ENCODE data around the gene NAB2.

Gene NAB2

DNA sequence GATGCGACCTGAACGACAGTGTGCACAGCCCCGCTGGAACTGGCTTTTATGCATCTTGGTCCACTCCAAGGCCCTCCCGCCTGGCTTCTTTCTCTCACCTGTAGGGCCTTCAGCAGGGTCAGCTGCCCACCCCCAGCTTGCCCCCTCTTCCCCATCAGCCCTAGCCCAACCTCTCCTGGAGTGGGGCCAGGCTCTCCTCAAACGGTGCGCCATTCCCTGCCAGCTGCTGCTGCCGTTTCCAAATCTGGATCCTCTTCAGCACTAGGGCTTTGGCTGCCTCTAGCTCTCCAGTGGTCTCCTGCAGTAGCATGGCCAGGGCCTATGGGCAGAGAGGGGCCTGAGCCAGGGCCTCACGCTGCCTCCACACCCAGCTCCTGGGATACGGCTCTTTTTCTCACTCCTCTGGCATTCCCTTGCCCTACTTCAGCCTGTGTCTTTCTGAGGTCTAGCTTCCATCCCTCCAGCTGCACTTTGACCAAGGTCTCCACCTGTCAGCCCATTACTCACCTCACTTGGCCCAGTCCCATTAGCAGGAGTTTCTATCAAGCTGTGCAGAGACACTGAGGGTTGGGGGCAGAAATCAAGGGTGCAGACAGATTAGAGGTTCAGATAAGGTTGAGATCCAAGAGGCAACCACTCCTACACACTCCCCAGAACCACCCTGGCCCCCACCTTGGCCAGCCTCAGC, 17.3 kb downstream of the NAB2 start:
- 93% methylated on average over 9 of the region's 9 CpGs for WGBS
- H3K4me1 ChIP-seq (ENCODE audit: insufficient read depth, low read length): peaks cover 11% of the 10 kb centered on the region
- no peaks in the 10 kb centered on the region for H3K27me3 ChIP-seq (ENCODE audit: insufficient read depth, low read length)
- H3K9ac ChIP-seq (ENCODE audit: low read depth, low read length): no peak overlapping the region
- no peak overlapping the region for H3K27ac ChIP-seq (ENCODE audit: low read depth, low read length)
- peaks cover 37% of the 10 kb centered on the region for H3K36me3 ChIP-seq (ENCODE audit: insufficient read depth, low read length)
- no peaks in the 10 kb centered on the region for H3K9me3 ChIP-seq (ENCODE audit: insufficient read depth, low read depth, low read length)
- no peak overlapping the region for H3K4me3 ChIP-seq (ENCODE audit: low read length)

DNA sequence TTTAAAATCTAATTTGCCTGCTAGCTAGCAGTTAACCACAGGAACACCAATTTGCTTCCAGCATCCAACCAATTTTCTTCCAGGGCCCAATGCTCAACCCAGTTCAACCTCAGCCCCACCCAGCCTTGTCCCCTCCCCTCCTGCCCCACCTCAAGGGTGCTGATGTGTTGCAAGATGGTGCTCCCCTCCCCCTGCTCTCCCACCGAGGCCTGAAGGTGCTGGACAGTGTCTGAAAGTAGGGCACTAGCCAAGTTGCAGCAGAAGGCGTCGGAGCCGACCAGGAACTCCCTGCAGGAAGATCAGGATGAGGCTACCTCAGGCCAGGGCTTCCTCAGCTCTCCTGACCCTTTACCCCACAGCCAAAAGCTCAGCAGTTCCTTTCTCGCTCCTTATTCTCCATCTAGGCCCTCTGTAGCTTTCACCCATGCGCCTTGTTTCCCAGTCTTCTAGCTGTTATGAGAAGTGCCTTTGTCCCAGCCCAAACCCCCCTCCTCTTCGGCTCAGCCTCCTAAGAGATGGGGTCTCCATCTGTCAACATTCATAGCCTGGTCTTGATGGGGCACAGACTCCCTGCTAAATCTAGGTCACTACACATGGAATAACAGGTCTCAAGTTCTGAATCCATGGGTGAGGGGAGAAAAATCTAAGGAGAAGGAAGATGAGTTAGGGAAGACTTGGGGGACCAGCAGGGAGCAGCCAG, 18.7 kb downstream of the NAB2 start:
- H3K36me3 ChIP-seq (ENCODE audit: insufficient read depth, low read length): peaks cover 35% of the 10 kb centered on the region
- peaks cover 15% of the 10 kb centered on the region for H3K4me1 ChIP-seq (ENCODE audit: insufficient read depth, low read length)
- WGBS: 91% methylated on average over 7 of the region's 7 CpGs
- H3K9me3 ChIP-seq (ENCODE audit: insufficient read depth, low read depth, low read length): no peaks in the 10 kb centered on the region
- no peak overlapping the region for H3K4me3 ChIP-seq (ENCODE audit: low read length)
- H3K9ac ChIP-seq (ENCODE audit: low read depth, low read length): no peak overlapping the region
- H3K27me3 ChIP-seq (ENCODE audit: insufficient read depth, low read length): no peaks in the 10 kb centered on the region
- no peak overlapping the region for H3K27ac ChIP-seq (ENCODE audit: low read depth, low read length)

- peak overlapping the region; percentile 50 for H3K4me3 ChIP-seq (ENCODE audit: low read length)
- no peaks in the 10 kb centered on the region for H3K27me3 ChIP-seq (ENCODE audit: insufficient read depth, low read length)
- no peaks in the 10 kb centered on the region for H3K9me3 ChIP-seq (ENCODE audit: insufficient read depth, low read depth, low read length)
- H3K27ac ChIP-seq (ENCODE audit: low read depth, low read length): peak overlapping the region; percentile 11; the same call in 1 of the 2 replicates
- no peak overlapping the region; the same call in 1 of the 2 replicates for H3K9ac ChIP-seq (ENCODE audit: low read depth, low read length)
- peaks cover 28% of the 10 kb centered on the region for H3K36me3 ChIP-seq (ENCODE audit: insufficient read depth, low read length)
- WGBS: 82% methylated on average over 6 of the region's 7 CpGs
- peaks cover 15% of the 10 kb centered on the region for H3K4me1 ChIP-seq (ENCODE audit: insufficient read depth, low read length)
These were observed 20.5 kb downstream of the NAB2 start for GRCh38 chr12:57109207-57110103.

DNA sequence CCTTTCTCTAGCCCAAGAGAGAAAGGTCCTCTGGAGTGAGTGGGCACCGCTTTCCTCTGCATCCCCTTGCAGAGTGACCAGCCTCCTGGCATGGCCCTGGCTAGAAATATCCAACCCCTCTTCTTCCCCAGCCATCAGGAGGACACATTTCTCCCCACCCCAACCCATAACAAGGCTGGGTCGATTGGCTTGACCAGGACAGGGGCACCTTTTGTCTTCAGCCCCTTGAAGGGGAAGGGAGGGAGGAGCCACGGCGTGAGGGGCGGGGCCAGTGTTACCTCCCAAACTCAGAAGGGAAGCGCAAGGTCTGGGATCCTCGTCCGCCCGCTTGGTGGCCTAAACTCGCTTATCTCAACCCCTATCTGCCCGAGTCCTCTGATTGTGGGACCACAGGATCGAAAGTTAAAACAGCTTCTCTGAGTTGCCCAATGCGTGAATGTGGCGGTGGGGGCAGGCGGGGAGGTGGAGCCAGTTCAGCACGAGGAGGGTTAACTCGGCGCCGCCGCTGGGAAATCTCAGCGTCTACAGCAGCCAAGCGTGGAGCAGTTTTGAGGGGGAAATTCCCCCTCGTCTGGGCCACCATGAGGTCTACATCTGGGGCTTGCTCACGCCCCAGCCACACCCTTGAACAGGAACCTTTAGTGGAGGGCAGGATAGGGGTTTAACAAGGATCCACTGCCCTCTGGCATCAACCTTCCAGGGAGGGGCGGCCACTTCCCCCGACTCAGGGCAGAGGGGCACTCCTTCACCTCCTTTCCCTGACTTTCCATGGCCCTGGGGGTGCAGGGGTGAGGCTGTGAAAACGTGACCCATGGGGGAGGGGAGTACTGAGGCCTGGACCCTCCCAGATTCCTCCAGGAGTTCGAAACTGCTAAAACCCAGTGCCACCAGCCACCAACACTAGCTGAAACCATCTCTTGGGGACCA, 21.5 kb downstream of the NAB2 start:
- Histone ChIP-seq H3K4me3 (ENCODE audit: low read length) (peak overlapping the region; percentile 50), H3K9me3 (ENCODE audit: insufficient read depth, low read depth, low read length) (no peaks in the 10 kb centered on the region), H3K27me3 (ENCODE audit: insufficient read depth, low read length) (no peaks in the 10 kb centered on the region), H3K36me3 (ENCODE audit: insufficient read depth, low read length) (peaks cover 19% of the 10 kb centered on the region), H3K27ac (ENCODE audit: low read depth, low read length) (peak overlapping the region; percentile 90), H3K9ac (ENCODE audit: low read depth, low read length) (peak overlapping the region; percentile 75), H3K4me1 (ENCODE audit: insufficient read depth, low read length) (peaks cover 15% of the 10 kb centered on the region)
- WGBS: 7% methylated on average over 28 of the region's 28 CpGs

GRCh38 chr12:57111031-57111734, 22.3 kb downstream of the NAB2 start, which contains the start of gene STAT6:
TSS of gene STAT6 (minus strand) at chr12:57111362. CDS start at chr12:57108278, 3,084 bp downstream.
- Histone ChIP-seq H3K27ac (ENCODE audit: low read depth, low read length) (peak within 1 kb of the TSS; percentile 90), H3K9ac (ENCODE audit: low read depth, low read length) (peak within 1 kb of the TSS; percentile 75), H3K36me3 (ENCODE audit: insufficient read depth, low read length) (peaks cover 11% of the 10 kb centered on the region), H3K4me3 (ENCODE audit: low read length) (peak within 1 kb of the TSS; percentile 50), H3K4me1 (ENCODE audit: insufficient read depth, low read length) (peaks cover 15% of the 10 kb centered on the region), H3K9me3 (ENCODE audit: insufficient read depth, low read depth, low read length) (no peaks in the 10 kb centered on the region), H3K27me3 (ENCODE audit: insufficient read depth, low read length) (no peaks in the 10 kb centered on the region)
- WGBS: 5% methylated on average over 10 of the region's 13 CpGs

- Histone ChIP-seq H3K4me3 (ENCODE audit: low read length) (no peak overlapping the region), H3K36me3 (ENCODE audit: insufficient read depth, low read length) (no peaks in the 10 kb centered on the region), H3K27ac (ENCODE audit: low read depth, low read length) (no peak overlapping the region), H3K27me3 (ENCODE audit: insufficient read depth, low read length) (no peaks in the 10 kb centered on the region), H3K4me1 (ENCODE audit: insufficient read depth, low read length) (peaks cover 15% of the 10 kb centered on the region), H3K9ac (ENCODE audit: low read depth, low read length) (no peak overlapping the region), H3K9me3 (ENCODE audit: insufficient read depth, low read depth, low read length) (no peaks in the 10 kb centered on the region)
- 69% methylated on average over 8 of the region's 9 CpGs for WGBS
These were observed 23.8 kb downstream of the NAB2 start for GRCh38 chr12:57112492-57113294.

GRCh38 chr12:57116580-57117281, 27.8 kb downstream of the NAB2 start:
- Histone ChIP-seq H3K4me1 (ENCODE audit: insufficient read depth, low read length) (no peaks in the 10 kb centered on the region), H3K9me3 (ENCODE audit: insufficient read depth, low read depth, low read length) (no peaks in the 10 kb centered on the region), H3K36me3 (ENCODE audit: insufficient read depth, low read length) (no peaks in the 10 kb centered on the region), H3K9ac (ENCODE audit: low read depth, low read length) (no peak overlapping the region), H3K27me3 (ENCODE audit: insufficient read depth, low read length) (no peaks in the 10 kb centered on the region), H3K4me3 (ENCODE audit: low read length) (no peak overlapping the region), H3K27ac (ENCODE audit: low read depth, low read length) (no peak overlapping the region)
- whole genome bisulfite sequencing: 90% methylated on average over 5 of the region's 5 CpGs

DNA sequence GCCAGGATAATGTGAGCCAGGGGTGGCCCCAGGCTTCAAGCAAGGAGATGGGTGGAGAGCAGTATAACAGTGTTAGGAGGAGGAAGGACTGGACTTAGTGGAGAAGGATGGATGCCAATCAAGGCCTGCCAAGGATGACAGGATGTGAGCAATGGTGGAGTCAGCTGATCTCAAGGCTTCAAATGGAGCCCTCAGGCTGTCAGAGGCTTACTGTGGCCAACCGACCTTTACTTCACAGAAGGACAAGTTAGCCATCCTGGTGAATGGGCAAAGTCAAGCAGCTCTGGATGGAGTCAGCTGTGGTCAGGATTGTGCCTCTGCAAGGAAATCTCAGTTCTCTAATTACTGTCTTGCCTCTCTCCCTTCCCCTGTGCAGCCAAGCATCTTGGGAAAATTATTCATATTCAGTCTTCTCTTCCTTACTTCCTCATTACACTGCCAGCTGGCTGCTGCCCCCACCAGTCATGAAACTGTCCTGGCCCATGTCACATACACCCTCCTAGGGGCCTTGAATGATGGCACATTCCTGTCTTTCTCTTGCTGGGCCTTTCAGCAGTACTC, 29.9 kb downstream of the NAB2 start:
- Histone ChIP-seq H3K9ac (ENCODE audit: low read depth, low read length) (no peak overlapping the region), H3K27me3 (ENCODE audit: insufficient read depth, low read length) (no peaks in the 10 kb centered on the region), H3K27ac (ENCODE audit: low read depth, low read length) (no peak overlapping the region), H3K36me3 (ENCODE audit: insufficient read depth, low read length) (no peaks in the 10 kb centered on the region), H3K4me1 (ENCODE audit: insufficient read depth, low read length) (no peaks in the 10 kb centered on the region), H3K9me3 (ENCODE audit: insufficient read depth, low read depth, low read length) (peaks cover 6% of the 10 kb centered on the region; the same call in 1 of the 2 replicates), H3K4me3 (ENCODE audit: low read length) (no peak overlapping the region)
- 74% methylated on average over 1 of the region's 1 CpG for WGBS
